Left lobe of liver (tissue), 2 donors: ENCODE measurements around the gene IKZF2. TPM values are rescaled to one million over a fixed set of nuclear protein-coding genes. Genes with fewer than 3 reads are reported as not detected.
"Not testable (repeated sequence)": the region's sequence is repeated elsewhere in the genome, so short reads cannot be mapped to it uniquely, and the experiment has no call there.

Experiments used
- ATAC-seq: fragments of 200-7000 bp; cut with Tn5 transposase; one replicate; pipeline ENCODE4 v1.9.1; 2020; ENCODE audit warnings: mild to moderate bottlenecking, moderate library complexity
- DNase-seq: peaks from one replicate; pipeline ENCODE4 v3.0.0-alpha.2; 2020; ENCODE audit warnings: low spot score
- total RNA-seq: library from RNA; stranded (reverse); gene quantifications from one replicate; pipeline ENCODE4 v1.2.1, GENCODE V29; 2021
- donor health status: DM: no; HTN: no; CAD: no; lungs with moderate emphysema.
- donor health status: DM: no; HTN: yes; CAD: no.

The IKZF2 gene
- total RNA-seq, 1 donor from 2014 or later, result 1.8 TPM

DNA sequence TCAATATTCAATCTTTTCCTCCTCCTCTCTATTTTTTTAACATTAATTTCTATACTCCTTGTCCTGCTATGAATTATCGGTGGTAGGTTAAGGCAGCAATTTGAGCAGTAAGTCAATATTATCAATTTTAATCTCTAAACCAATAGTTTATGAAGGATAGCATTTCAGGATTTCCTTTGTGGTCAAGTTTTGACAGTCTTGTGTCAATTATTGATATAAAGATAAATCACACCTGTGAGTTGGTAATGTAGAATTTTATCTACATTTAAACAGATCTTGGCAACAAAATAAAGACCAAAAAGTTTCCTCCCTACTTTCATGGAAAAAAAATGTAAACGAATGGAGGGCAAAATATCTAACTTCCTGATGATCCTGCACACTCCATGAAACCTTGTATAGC, 87.3 kb downstream of the IKZF2 start:
- DNase-seq, result no peak

DNA sequence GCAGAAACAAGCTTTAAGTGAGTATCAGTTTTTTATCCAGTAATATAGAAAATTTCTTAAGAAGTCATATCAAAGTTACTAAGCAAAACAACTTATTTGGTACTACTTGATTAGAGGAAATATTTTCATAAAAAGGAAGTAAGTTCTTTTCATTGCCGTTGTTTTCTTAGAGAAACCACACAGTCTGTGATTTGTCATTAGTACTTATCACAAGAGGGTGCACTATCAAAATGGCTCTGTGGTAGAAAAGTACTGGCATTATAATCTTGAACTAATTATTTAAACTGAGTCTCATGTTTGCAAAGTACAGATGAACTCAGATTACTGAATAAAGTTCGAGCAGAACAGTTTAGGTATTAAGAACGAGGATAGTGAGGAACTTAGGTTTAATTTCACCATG, 93.4 kb downstream of the IKZF2 start:
- DNase-seq (no peak), ATAC-seq (no peak)

More for the DNA sequence above, 87.3 kb downstream of the IKZF2 start:
- ATAC-seq, result no peak

DNA sequence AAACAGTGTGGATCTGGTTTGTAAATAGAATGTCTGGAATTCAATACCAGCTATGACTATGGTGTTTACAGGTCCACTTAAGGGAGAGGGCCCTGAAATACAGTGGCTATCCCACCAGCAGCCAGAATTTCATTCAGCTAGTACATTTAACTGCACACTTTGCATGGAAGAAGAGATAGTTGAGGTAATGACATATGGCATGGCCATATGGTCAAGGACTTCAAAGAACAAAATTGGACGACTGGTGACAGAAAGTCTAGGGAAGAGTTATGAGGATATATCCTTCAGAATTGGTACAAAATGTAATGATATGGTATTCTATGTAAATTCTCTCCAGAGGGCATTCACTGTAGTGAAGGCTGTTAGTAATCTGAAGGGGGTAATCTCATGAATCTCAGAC, 105.0 kb downstream of the IKZF2 start:
- ATAC-seq (no peak), DNase-seq (no peak)

DNA sequence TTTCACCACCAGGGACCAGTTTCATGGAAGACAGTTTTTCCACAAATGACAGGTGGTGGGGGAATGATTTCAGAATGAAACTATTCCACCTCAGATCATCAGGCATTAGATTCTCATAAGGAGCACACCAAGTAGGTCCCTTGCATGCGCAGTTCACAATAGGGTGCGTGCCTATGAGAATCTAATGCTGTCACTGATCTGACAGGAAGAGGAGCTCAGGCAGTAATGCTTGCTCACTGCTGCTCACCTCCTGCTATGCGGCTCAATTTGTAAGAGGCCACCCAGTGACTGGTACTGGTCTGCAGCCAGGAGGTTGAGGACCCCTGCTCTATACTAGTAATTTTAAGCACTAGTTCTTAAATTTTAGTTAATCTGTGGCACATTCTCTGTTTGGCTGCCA, 107.8 kb downstream of the IKZF2 start:
- DNase-seq, result no peak
- ATAC-seq, result no peak

DNA sequence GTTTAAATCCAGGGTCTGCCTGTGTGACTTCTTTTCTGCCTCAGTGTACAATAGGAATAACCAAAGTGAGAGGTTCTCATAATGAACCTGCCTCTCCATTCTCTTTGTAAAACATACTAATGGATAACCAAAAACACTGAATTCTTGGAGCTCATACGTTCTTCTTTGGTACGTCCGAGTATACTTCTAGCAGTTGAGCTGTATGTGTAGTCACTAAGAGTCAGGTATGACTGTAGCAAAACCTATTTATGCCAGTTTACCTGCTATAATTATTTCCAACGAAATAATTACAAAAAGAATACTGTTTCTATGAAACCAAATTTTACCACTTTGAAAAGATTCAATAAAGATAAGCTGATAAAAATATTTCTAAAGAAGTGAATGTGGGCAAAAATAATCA, 109.2 kb downstream of the IKZF2 start:
- no peak for DNase-seq

DNA sequence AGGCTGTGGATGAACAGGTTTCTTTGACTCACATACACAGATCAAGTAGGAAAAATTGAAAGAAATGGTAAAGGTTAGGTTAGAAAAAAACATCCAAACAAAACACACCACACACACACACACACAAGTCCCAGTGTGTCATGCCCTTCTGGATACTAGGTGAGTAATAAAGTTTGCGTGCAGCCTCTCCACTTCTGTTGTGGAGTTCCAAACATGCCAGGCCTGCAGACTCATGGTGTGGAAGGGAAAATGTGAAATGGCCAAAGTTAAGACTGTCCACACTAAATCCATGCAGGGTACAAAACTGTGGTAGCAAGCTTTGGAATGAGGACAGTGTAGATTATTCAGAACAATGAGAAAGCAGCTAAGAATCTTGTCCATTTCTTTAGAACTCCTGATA, 114.6 kb downstream of the IKZF2 start:
- ATAC-seq (no peak), DNase-seq (no peak)

More for the DNA sequence above, 109.2 kb downstream of the IKZF2 start:
- ATAC-seq, result no peak

DNA sequence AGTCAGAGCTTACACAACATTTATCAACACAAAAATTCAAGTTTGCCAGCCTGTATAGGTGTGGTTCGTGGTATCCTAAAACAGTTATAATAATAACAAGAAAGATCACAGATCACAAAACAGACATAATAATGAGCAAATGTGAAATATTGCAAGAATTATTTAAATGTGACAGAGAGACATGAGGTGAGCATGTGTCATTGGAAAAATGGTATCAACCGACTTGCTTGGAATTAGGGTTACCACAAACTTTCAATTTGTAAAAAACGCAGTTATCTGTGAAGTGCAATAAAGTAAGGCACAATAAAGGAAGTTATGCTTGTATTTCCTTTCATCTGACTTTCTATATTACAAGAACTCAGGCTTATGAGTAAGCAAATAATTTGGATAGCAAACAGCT, 116.8 kb downstream of the IKZF2 start:
- ATAC-seq, result no peak
- no peak for DNase-seq

DNA sequence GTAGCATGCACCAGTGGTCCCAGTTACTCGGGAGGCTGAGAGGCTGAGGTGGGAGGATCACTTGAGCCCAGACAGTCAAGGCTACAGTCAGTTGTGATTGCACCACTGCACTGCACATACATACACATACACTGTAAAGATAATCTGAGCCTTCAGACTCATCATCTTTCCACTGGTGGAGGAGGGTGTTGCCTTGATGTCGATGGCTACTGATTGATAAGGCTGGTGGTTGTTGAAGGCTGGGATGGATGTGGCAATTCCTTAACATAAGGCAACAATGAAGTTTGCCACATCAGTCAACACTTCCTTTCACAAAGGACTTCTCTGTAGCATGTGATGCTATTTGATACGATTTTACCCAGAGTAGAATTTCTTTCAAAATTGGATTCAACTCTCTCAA, 118.8 kb downstream of the IKZF2 start:
- ATAC-seq (no peak), DNase-seq (no peak)

DNA sequence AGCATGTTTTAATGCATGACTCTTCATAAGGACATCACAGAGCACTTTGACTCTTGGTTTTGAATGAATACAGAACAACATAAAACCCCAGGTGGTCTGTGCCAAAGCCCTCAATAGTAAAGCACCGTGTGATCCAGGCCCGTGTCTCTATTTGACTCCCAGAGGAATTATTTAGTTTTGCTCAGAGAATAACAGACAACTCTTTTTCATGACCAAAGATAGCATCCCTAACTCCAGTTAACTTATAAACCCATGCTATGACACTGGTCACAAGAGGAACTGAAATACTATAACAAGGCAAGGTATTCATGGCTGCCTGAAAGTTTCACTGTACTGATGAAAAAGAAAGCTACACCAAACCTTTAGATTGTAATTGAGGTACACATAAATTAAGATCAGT, 128.4 kb downstream of the IKZF2 start:
- DNase-seq, result no peak
- ATAC-seq, result no peak

DNA sequence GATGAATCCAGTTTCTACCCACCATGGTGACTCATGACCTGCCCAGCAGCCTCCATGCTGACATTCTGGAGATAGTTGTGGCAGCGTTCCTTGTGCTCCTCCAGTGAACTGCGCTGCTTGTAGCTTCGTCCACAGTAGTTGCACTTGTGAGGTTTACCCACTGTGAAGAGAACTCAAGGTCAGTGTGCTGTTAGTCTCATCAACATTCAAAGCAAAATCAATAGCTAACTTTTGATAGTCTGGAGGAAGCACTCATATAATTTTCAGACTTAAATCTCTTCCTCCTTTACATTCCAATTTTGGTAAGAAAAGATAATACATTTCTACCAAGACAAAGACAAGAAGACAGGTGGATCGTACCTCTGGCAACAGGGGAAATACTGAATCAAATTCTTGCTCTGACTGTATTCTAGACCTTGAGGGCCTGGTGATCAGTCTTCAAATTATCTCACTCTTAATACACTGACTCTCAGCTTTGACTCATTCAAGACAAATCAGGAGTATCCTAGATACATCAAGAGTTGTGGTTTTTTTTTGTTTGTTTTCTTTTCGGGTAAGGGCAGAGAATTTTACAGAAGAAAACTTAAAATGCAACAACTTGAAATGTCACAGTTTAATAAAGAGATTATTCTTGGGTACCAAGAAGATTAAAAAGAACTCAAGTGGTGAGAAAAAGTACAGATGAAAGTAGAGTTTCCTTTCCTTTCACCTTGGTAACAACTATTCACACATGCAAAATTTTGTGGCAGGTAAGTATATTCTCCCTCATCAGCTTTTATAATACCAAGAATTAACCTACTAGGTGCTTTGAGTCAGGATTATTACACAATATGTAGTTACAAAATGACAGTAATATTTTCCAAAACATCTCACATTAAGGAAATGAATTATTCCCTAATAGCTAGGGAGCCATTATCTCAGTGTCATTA, 129.2 kb downstream of the IKZF2 start:
- no peak for DNase-seq
- ATAC-seq, result no peak

DNA sequence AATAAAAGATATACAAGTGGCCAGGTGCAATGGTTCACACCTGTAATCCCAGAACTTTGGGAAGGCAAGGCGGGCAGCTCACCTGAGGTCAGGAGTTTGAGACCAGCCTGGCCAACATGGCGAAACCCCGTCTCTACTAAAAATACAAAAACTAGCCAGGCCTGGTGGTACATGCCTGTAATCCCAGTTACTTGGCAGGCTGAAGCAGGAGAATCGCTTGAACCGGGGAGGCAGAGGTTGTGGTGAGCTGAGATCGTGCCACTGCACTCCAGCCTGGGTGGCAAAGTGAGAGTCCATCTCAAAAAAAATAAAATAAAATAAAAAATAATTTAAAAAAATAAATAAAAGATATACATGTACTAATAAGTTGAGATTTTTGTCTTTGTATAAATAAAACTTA, 130.5 kb downstream of the IKZF2 start:
- DNase-seq, ATAC-seq: not testable (repeated sequence)

DNA sequence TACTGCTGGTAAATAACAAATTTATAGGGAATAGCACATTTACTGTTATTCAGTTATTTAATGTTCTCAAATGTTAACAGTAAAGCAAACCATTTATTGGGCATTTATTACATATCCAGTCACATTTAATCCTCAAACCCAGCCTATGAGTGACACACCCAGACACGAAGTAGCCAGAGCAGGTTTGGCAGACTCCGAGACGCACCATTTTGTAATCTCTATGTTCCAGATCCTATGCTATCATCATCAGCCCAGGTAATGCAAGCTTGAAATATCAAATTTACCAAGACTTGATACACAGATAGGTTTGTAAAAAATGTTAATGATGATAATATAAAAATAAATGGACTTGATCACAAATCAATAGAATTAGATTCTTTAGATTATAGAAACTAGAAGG, 131.1 kb downstream of the IKZF2 start:
- DNase-seq (no peak), ATAC-seq (no peak)

DNA sequence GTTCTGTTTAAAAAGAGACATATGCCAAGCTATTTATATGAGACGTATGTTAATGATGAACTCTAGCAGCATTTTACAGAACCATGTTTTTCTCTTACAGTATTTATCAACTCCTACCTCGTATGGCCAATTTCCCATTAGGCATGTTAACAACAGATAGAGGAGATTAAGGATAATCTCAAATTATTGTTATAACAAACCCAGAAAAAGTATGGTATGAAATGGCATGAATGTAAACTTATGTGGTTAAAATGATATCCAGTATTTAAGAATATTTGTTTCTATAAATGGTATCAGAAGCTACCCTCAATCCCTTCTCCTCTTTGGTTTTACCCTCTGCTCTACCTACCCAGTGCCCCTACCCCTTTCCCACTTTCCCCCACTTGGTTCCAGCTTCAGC, 132.0 kb downstream of the IKZF2 start:
- ATAC-seq (no peak), DNase-seq (no peak)

DNA sequence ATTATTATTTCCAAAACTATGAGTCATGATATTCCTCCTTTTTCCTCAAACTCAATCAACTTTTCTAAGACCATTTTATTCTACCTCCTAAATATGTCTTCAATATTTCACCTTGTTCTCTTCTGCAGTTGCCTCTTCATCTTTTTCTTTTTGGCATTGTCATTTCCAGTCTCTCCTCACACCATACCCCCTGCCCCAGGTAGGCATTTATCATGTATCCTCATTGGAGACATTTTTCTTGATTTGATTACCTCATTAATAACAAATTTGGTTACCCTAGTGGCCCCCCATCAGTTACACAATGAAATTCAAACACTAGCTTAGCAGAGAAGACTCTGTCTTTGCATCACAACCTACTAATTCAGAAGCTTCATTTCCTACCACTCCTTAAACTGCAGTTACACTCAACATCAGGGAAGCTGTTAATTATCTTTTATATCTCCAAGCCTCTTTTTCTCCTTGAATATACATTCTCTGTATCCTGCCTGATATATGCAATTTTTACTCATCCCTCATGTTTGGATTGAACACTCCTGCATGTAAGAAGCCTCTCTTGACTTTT, 133.0 kb downstream of the IKZF2 start:
- no peak for ATAC-seq

DNA sequence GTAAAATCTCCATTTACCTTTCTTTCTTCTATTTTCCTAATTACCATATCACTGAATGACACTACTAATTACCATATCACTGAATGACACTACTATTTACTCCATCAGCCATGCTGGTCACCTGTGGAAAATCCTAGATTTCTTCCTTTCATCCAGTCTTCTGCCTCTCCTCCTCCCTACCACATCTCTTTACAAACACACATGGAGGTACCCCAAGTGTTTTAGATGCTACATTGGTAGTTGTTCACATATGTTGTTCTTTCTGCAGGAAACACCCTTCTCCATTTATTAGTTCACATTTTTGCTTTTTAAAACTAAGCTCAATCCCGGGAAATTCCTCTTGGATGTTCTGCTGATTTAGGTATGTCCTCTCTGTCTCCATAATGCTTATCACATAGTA, 134.0 kb downstream of the IKZF2 start:
- ATAC-seq (no peak), DNase-seq (no peak)

More for the DNA sequence above, 133.0 kb downstream of the IKZF2 start:
- no peak for DNase-seq

DNA sequence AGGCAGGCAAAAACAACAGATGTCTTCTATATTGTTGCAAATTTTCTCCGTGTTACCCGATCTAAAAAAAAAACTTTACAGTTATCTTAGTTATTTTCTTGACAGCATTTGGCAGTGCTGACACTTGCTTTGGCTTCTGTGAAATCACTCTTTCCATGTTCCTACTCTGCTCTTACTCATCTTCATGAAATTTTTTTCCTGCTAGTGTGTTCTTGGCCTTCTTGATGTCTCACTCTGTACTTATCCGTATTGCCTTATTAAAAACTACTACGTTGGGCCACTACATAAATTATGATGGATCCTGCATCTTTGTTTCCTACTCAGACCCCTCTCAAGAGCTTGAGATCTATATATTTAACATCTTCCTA, 134.4 kb downstream of the IKZF2 start:
- no peak for ATAC-seq
- DNase-seq, result no peak

DNA sequence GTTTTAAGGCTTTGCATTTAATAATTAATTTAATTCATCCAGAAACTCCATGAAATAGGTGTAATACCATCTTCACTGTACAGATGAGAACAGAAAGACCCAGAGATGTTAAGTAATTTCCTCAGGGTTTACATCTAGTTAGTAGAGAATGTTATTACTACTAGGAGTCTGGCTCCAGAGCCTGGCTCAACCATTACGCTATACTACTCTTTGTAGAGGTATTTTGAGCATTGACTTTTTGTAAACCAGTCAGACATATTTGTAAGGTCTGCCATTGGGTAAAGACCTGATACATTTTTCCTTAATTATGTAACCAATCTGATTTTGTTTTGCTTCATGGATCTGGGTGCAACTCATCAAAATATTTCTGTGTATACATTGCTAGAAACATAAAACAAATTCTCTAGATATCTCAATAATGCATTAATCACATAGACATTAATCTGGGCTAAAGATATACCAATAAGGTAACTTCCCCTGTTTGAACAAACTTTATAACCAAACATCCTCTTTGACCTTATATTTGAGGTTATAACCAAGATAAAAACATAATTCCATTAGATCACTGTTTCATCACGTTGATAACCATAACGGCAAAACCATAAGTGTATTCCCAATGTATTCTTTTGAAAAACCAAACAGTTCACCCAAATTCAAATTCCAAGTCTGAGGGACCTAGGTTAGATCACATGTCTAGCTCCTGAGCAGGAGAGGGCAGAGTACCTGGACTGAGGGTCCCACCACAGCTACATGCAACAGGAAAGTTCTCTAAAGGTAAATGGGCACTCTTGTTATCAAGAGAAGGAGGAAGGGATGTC, 135.0 kb downstream of the IKZF2 start:
- no peak for DNase-seq
- no peak for ATAC-seq

DNA sequence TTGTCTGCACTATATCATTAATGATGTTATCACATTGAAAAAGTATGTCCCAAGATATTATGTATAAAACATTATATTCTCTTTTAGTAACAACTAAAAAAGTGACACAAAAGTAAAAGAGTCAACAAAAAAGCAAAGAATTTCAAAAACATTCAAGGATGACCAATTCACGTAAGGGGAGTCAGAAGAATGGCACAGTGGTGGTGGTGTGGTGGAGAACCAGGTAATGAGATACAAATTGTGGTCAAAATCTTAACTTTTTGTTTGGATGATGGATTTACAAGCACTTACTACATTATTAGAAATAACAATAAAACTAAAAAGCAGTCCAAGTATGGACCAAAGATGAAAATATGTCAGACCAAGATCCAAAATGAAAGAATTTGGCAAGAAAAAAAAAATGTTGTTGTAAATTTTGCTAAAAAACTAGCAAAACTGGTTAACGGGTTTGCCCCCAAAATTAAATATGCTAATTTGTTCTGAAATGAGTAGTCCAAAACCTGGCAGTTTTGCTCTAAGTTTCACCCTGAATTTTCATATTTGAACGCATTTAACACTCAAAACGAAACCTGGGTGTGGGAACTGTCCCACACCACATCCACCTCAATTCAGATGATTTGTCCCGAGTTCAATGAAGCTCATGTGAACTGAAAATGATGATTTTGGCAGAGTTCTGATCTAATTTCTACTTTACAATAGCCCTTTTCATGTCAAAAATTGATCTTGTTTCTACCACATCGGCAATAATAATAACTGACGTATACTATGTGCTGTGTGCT, 135.8 kb downstream of the IKZF2 start:
- DNase-seq (no peak), ATAC-seq (no peak)

DNA sequence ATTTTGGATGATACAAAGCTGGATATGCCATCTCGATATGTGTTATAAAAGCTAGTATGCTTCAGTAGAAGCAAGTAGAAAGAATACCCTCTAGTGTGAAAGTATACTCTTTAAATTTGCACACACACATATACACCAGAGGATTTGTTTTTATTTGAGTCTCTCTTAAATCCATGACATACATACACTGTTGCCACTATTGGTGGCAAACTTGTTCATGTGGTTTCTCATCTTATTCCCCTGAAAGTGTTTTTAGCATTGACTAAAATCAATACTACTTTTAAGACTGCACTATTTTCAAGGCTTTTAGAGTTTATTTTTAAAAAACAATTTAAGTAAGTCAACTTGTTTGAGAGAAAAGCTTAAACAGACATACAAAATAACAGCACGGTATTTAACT, 137.4 kb downstream of the IKZF2 start:
- no peak for ATAC-seq
- no peak for DNase-seq

DNA sequence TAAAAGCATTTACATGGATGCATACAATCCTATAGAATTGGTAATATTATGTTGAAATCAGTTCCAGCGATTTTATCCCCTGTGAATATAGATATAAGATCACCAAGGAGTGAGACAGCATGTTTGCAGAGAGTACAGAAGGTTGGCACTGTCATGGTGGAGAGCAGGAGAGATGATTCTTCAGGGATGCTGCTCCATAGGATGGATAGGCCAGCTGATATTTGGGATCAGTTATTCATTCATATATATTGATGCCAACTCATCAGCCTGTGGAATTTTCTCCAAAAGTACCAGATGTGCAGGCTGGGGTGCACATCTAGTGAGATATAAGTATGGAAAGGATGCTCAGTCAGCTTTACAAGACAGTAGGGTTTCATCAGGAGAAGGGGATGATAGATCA, 139.9 kb downstream of the IKZF2 start:
- DNase-seq (no peak), ATAC-seq (no peak)
